ENCODE data around the gene MARCHF3.

Gene MARCHF3

DNA sequence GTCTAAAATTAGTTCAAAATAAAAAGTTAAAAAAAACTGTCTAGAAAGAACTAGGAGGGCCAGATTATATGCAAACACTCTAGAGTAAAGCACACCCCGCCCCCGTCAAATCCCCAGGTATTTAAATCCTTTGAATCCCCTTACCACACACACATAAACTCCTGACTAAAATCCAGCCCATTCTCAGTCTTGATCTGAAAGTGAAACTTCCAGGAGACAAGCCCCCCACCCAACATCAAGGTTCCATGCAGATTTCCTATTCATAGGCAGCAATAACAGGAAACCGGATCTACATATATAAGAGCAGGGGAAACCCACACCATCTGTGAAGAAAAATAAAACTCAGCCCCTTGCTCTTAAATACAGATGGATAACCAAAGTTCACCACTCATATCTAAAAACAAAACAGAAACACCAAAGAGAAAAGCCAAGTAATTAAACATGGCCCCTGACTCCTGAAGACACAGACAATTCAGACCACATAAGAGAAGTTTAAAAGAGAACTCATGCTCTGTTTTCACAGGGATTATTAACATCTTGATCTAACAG is 42.3 kb downstream of the MARCHF3 start:
- H3K27ac ChIP-seq = no peak overlapping the region
- H2AFZ ChIP-seq = no peak overlapping the region
- no peak overlapping the region for H3K4me2 ChIP-seq (ENCODE audit: low read length)
- H3K79me2 ChIP-seq = no peaks in the 10 kb centered on the region
- no peaks in the 10 kb centered on the region for H3K9me3 ChIP-seq (ENCODE audit: control insufficient read depth, low read length)
- no peaks in the 10 kb centered on the region for H3K4me1 ChIP-seq
- no peak overlapping the region for H3K4me3 ChIP-seq (ENCODE audit: low read depth, low read length)
- no peaks in the 10 kb centered on the region for H3K27me3 ChIP-seq (ENCODE audit: control insufficient read depth, insufficient read depth, low read length)
- no peak for TF ChIP-seq CTCF (IDR thresholded peaks at IDR 0.05)
- no peaks in the 10 kb centered on the region for H3K36me3 ChIP-seq (ENCODE audit: control insufficient read depth, insufficient read depth, low read length)
- H3K9ac ChIP-seq = no peak overlapping the region

DNA sequence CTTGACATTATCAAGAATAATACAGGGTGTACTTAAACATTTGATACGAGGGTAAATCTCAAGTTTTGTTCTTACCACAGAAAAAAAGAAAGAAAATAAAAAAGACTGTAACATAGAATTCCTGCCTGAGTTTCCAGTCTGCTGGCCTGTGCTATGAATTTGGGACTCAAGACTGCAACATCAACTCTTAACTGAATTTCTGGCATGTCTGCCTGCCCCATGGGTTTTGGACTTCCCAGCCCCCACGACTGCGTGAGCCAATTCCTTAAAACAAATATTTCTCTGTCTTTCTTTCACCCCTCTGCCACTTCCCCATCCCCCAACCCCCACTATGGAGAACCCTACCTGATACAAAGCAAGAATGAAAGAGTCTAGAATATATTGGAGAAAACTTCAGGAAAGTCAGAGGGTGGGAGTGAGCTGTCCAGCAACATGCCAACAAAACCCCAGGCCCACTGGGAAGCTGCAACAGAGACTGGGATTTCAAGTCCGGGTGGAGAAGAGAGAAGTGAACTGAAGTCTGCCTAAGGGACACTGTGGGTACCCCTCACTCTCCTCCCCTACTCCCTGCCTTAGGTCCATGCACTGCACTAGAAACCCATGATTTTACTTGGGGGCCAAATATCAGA is 43.0 kb downstream of the MARCHF3 start:
- TF ChIP-seq CTCF (IDR thresholded peaks at IDR 0.05) = no peak
- Histone ChIP-seq H3K79me2 (no peaks in the 10 kb centered on the region), H3K9ac (no peak overlapping the region), H3K27ac (no peak overlapping the region), H2AFZ (no peak overlapping the region), H3K4me1 (no peaks in the 10 kb centered on the region), H3K4me3 (ENCODE audit: low read depth, low read length) (no peak overlapping the region), H3K36me3 (ENCODE audit: control insufficient read depth, insufficient read depth, low read length) (no peaks in the 10 kb centered on the region), H3K4me2 (ENCODE audit: low read length) (no peak overlapping the region), H3K27me3 (ENCODE audit: control insufficient read depth, insufficient read depth, low read length) (no peaks in the 10 kb centered on the region), H3K9me3 (ENCODE audit: control insufficient read depth, low read length) (no peaks in the 10 kb centered on the region)

- Histone ChIP-seq H3K27me3 (ENCODE audit: control insufficient read depth, insufficient read depth, low read length) (no peaks in the 10 kb centered on the region), H3K79me2 (no peaks in the 10 kb centered on the region), H3K27ac (no peak overlapping the region), H3K4me2 (ENCODE audit: low read length) (no peak overlapping the region), H3K36me3 (ENCODE audit: control insufficient read depth, insufficient read depth, low read length) (no peaks in the 10 kb centered on the region), H3K9ac (no peak overlapping the region), H2AFZ (no peak overlapping the region), H3K9me3 (ENCODE audit: control insufficient read depth, low read length) (no peaks in the 10 kb centered on the region), H3K4me1 (no peaks in the 10 kb centered on the region), H3K4me3 (ENCODE audit: low read depth, low read length) (no peak overlapping the region)
- TF ChIP-seq CTCF (IDR thresholded peaks at IDR 0.05) = no peak
These were observed 45.7 kb downstream of the MARCHF3 start for GRCh38 chr5:126984632-126985031.

DNA sequence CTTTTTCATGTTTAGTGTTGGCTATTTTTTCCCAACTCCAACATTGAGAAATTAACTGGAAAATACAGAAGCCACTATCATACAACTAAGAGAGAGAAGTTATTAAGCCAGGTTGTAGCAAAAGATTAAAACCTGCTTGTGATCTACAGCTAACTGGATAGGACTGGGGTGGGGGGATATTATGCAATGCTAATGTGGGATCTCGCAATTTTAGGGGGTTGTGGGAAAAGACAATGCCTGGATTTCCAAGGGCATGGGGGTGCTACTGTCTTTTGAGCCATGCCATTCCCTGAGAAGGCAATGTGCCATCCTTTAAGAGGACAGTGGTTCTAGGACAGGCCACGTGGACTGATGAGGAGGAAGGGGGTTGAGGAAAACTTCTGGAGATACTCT is 46.5 kb downstream of the MARCHF3 start:
- Histone ChIP-seq H3K9me3 (ENCODE audit: control insufficient read depth, low read length) (no peaks in the 10 kb centered on the region), H2AFZ (no peak overlapping the region), H3K36me3 (ENCODE audit: control insufficient read depth, insufficient read depth, low read length) (no peaks in the 10 kb centered on the region), H3K27me3 (ENCODE audit: control insufficient read depth, insufficient read depth, low read length) (no peaks in the 10 kb centered on the region), H3K4me3 (ENCODE audit: low read depth, low read length) (no peak overlapping the region), H3K4me1 (no peaks in the 10 kb centered on the region), H3K27ac (no peak overlapping the region), H3K79me2 (no peaks in the 10 kb centered on the region), H3K4me2 (ENCODE audit: low read length) (no peak overlapping the region), H3K9ac (no peak overlapping the region)
- TF ChIP-seq CTCF (IDR thresholded peaks at IDR 0.05) = no peak
